ENCODE data around the gene BRINP2. TPM values are rescaled to one million over a fixed set of nuclear protein-coding genes. Genes with fewer than 3 reads are reported as not detected.

BRINP2 gene
- total and polyA plus RNA-seq, 7 donors: 0.09 to 1.4 (median 0.14) TPM; not detected in 4

- WGBS, 2 donors: 24 to 61% methylated on average over 3 of the region's 3 CpGs
- DNase-seq: no peak
- H3K4me1 ChIP-seq: peaks cover 0 to 11% (median 5%) of the 10 kb centered on the region in 4 donors
- intact Hi-C loops (cut with DNase I): no loop called here
- H3K27me3 ChIP-seq: peaks cover 0 to 4% (median 0%) of the 10 kb centered on the region in 3 donors
- H3K4me3 ChIP-seq: no peak overlapping the region
- TF ChIP-seq POLR2AphosphoS5 (IDR thresholded peaks at IDR 0.05) (no peak), POLR2A (IDR thresholded peaks at IDR 0.05) (no peak), CTCF (IDR thresholded peaks at IDR 0.05) (no peak), EP300 (IDR thresholded peaks at IDR 0.05) (no peak)
- H3K36me3 ChIP-seq: no peaks in the 10 kb centered on the region
- H3K9me3 ChIP-seq: no peaks in the 10 kb centered on the region
- H3K27ac ChIP-seq: no peak overlapping the region
Observed at GRCh38 chr1:177306019-177306415, 135.3 kb downstream of the BRINP2 start.

GRCh38 chr1:177306981-177307380, 136.2 kb downstream of the BRINP2 start:
- Histone ChIP-seq H3K4me3 (no peak overlapping the region), H3K27ac (no peak overlapping the region), H3K4me1 (peaks cover 0 to 10% (median 4%) of the 10 kb centered on the region in 4 donors), H3K36me3 (no peaks in the 10 kb centered on the region), H3K9me3 (peaks cover 0 to 3% (median 0%) of the 10 kb centered on the region in 4 donors), H3K27me3 (peaks cover 0 to 4% (median 0%) of the 10 kb centered on the region in 3 donors)
- TF ChIP-seq POLR2A (IDR thresholded peaks at IDR 0.05) (no peak), POLR2AphosphoS5 (IDR thresholded peaks at IDR 0.05) (no peak)
- DNase-seq: no peak
- intact Hi-C loops (cut with DNase I): no loop called here
- 90 to 93% methylated on average over 1 of the region's 1 CpG for WGBS, 2 donors

GRCh38 chr1:177307771-177308170, 137.0 kb downstream of the BRINP2 start:
- peaks cover 0 to 4% (median 0%) of the 10 kb centered on the region in 3 donors for H3K27me3 ChIP-seq
- peaks cover 0 to 3% (median 0%) of the 10 kb centered on the region in 4 donors for H3K9me3 ChIP-seq
- no peak overlapping the region for H3K27ac ChIP-seq
- H3K4me1 ChIP-seq: peaks cover 0 to 2% (median 0%) of the 10 kb centered on the region in 4 donors
- intact Hi-C loops (cut with DNase I): no loop called here
- no peaks in the 10 kb centered on the region for H3K36me3 ChIP-seq
- no peak for TF ChIP-seq POLR2AphosphoS5 (IDR thresholded peaks at IDR 0.05)
- TF ChIP-seq EP300 (IDR thresholded peaks at IDR 0.05): no peak
- TF ChIP-seq POLR2A (IDR thresholded peaks at IDR 0.05): no peak
- no peak for TF ChIP-seq CTCF (IDR thresholded peaks at IDR 0.05)
- no peak overlapping the region for H3K4me3 ChIP-seq
- no peak for DNase-seq

- Histone ChIP-seq H3K36me3 (no peaks in the 10 kb centered on the region), H3K27me3 (peaks cover 0 to 4% (median 0%) of the 10 kb centered on the region in 3 donors), H3K9me3 (peaks cover 0 to 3% (median 0%) of the 10 kb centered on the region in 4 donors), H3K4me3 (no peak overlapping the region), H3K27ac (no peak overlapping the region), H3K4me1 (no peaks in the 10 kb centered on the region)
- intact Hi-C loops (cut with DNase I): no loop called here
- WGBS, 2 donors: 69 to 74% methylated on average over 2 of the region's 2 CpGs
- TF ChIP-seq POLR2AphosphoS5 (IDR thresholded peaks at IDR 0.05) (no peak), EP300 (IDR thresholded peaks at IDR 0.05) (no peak), CTCF (IDR thresholded peaks at IDR 0.05) (no peak), POLR2A (IDR thresholded peaks at IDR 0.05) (no peak)
- no peak for DNase-seq
Observed at GRCh38 chr1:177309880-177310279, 139.1 kb downstream of the BRINP2 start.

GRCh38 chr1:177310326-177310725, 139.6 kb downstream of the BRINP2 start:
- 90 to 94% methylated on average over 1 of the region's 1 CpG for WGBS, 2 donors
- intact Hi-C loops (cut with DNase I): no loop called here
- Histone ChIP-seq H3K36me3 (no peaks in the 10 kb centered on the region), H3K4me1 (no peaks in the 10 kb centered on the region), H3K27me3 (peaks cover 0 to 4% (median 0%) of the 10 kb centered on the region in 3 donors), H3K4me3 (no peak overlapping the region), H3K9me3 (peaks cover 0 to 3% (median 0%) of the 10 kb centered on the region in 4 donors), H3K27ac (no peak overlapping the region)
- no peak for DNase-seq
- no peak for TF ChIP-seq POLR2AphosphoS5 (IDR thresholded peaks at IDR 0.05)

GRCh38 chr1:177311111-177311510, 140.4 kb downstream of the BRINP2 start:
- H3K4me3 ChIP-seq: no peak overlapping the region
- peaks cover 0 to 4% (median 0%) of the 10 kb centered on the region in 3 donors for H3K27me3 ChIP-seq
- WGBS, 2 donors: 73 to 74% methylated on average over 4 of the region's 4 CpGs
- peaks cover 0 to 3% (median 0%) of the 10 kb centered on the region in 4 donors for H3K9me3 ChIP-seq
- H3K27ac ChIP-seq: no peak overlapping the region
- H3K36me3 ChIP-seq: no peaks in the 10 kb centered on the region
- intact Hi-C loops (cut with DNase I): no loop called here
- no peak for DNase-seq
- H3K4me1 ChIP-seq: no peaks in the 10 kb centered on the region
- TF ChIP-seq POLR2A (IDR thresholded peaks at IDR 0.05) (no peak), CTCF (IDR thresholded peaks at IDR 0.05) (no peak), EP300 (IDR thresholded peaks at IDR 0.05) (no peak), POLR2AphosphoS5 (IDR thresholded peaks at IDR 0.05) (no peak)

Measured in sigmoid colon (tissue), 7 donors.